ENCODE measurements around the gene NPHP4. TPM values are rescaled to one million over a fixed set of nuclear protein-coding genes. Genes with fewer than 3 reads are reported as not detected.

NPHP4 gene
- total and polyA plus RNA-seq, 10 of the 15 experiments (the other 5 are each of a cell fraction or from before 2014, with no cell fraction given): 0.16 to 10.5 (median 3.1) TPM

DNA sequence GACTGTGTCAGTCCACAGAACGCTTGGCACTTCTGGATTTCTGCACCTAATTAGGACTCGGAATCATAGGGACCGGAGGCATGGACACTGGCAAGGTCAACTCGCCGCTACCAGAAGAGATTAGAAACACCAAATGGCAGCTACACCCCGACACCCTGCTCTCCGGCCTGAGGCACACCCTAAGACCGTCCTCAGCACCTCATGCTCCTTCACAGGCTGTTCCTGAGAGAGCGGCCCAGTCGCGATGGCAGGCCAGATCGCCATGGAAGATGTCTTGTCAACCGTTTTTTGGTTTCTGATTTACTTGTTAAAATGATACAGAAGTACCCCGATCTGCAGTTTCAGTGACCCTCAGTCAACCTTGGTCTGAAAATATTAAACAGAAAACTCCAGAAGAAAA lies 46.8 kb downstream of the NPHP4 start:
- ChIA-PET CTCF (no interaction called here), SMC1A (ENCODE audit: uncharacterized antibody, unreplicated experiment) (no interaction called here), POLR2A (no interaction called here), RAD21 (ENCODE audit: unreplicated experiment) (no interaction called here)
- TF ChIP-seq NR2F1 (conservative IDR thresholded peaks at IDR 0.05) (no peak), FOS (IDR thresholded peaks at IDR 0.05; ENCODE audit: borderline replicate concordance, extremely low read depth, insufficient read length) (no peak), CREM (IDR thresholded peaks at IDR 0.05; ENCODE audit: low read depth) (no peak), POU2F2 (IDR thresholded peaks at IDR 0.05; ENCODE audit: borderline replicate concordance, low read depth, low read length) (no peak), ZNF207 (IDR thresholded peaks at IDR 0.05; ENCODE audit: borderline replicate concordance) (no peak), ZZZ3 (IDR thresholded peaks at IDR 0.05; ENCODE audit: control insufficient read depth, insufficient read length, low read depth) (no peak), EP300 (IDR thresholded peaks at IDR 0.05; ENCODE audit: borderline replicate concordance in 1 of 2, control insufficient read depth in 1 of 2, low read depth in 2 of 2, low read length in 2 of 2) (no peak), ETV6 (conservative IDR thresholded peaks at IDR 0.05 in 1 of 2, IDR thresholded peaks at IDR 0.05 in 1 of 2; ENCODE audit: borderline replicate concordance in 1 of 2, low read depth in 1 of 2) (no peak)
- TF ChIP-seq, protein P1, sequence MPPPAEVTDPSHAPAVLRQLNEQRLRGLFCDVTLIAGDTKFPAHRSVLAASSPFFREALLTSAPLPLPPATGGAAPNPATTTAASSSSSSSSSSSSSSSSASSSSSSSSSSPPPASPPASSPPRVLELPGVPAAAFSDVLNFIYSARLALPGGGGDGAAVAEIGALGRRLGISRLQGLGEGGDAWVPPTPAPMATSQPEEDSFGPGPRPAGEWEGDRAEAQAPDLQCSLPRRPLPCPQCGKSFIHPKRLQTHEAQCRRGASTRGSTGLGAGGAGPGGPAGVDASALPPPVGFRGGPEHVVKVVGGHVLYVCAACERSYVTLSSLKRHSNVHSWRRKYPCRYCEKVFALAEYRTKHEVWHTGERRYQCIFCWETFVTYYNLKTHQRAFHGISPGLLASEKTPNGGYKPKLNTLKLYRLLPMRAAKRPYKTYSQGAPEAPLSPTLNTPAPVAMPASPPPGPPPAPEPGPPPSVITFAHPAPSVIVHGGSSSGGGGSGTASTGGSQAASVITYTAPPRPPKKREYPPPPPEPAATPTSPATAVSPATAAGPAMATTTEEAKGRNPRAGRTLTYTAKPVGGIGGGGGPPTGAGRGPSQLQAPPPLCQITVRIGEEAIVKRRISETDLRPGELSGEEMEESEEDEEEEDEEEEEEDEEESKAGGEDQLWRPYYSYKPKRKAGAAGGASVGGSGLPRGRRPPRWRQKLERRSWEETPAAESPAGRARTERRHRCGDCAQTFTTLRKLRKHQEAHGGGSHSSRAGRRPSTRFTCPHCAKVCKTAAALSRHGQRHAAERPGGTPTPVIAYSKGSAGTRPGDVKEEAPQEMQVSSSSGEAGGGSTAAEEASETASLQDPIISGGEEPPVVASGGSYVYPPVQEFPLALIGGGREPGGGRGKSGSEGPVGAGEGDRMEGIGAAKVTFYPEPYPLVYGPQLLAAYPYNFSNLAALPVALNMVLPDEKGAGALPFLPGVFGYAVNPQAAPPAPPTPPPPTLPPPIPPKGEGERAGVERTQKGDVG (CRISPR knock-in tag; IDR thresholded peaks at IDR 0.05): no peak
- TF ChIP-seq, protein P2, sequence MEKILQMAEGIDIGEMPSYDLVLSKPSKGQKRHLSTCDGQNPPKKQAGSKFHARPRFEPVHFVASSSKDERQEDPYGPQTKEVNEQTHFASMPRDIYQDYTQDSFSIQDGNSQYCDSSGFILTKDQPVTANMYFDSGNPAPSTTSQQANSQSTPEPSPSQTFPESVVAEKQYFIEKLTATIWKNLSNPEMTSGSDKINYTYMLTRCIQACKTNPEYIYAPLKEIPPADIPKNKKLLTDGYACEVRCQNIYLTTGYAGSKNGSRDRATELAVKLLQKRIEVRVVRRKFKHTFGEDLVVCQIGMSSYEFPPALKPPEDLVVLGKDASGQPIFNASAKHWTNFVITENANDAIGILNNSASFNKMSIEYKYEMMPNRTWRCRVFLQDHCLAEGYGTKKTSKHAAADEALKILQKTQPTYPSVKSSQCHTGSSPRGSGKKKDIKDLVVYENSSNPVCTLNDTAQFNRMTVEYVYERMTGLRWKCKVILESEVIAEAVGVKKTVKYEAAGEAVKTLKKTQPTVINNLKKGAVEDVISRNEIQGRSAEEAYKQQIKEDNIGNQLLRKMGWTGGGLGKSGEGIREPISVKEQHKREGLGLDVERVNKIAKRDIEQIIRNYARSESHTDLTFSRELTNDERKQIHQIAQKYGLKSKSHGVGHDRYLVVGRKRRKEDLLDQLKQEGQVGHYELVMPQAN (conservative IDR thresholded peaks at IDR 0.05): no peak
- no peak overlapping the region for H3K9ac ChIP-seq (ENCODE audit: control insufficient read depth, insufficient read depth, low read length)
- no peaks in the 10 kb centered on the region for H3K27me3 ChIP-seq (replicated peaks in 1 of 2; ENCODE audit: control insufficient read depth in 2 of 2, insufficient read depth in 2 of 2, low read length in 1 of 2)
- no TSS peak for BruUV-seq (replicated peaks)
- no peak overlapping the region for H3K4me2 ChIP-seq (ENCODE audit: control insufficient read depth, insufficient read depth)
- H4K20me1 ChIP-seq (ENCODE audit: control insufficient read depth, insufficient read depth): no peaks in the 10 kb centered on the region
- H3K27ac ChIP-seq (ENCODE audit: control insufficient read depth, insufficient read depth): no peak overlapping the region
- no peak for ATAC-seq
- H3K36me3 ChIP-seq (ENCODE audit: control insufficient read depth in 2 of 2, insufficient read depth in 2 of 2, low read length in 1 of 2): peaks cover 0 to 4% of the 10 kb centered on the region in 2 experiments; a peak in 3 of 4 replicates
- H3K4me1 ChIP-seq (ENCODE audit: control insufficient read depth, insufficient read depth, low read length): no peaks in the 10 kb centered on the region
- FAIRE-seq: no peak
- no peak overlapping the region for H2AFZ ChIP-seq (ENCODE audit: control insufficient read depth, low read depth, low read length)
- intact Hi-C loops (cut with micrococcal nuclease; ENCODE audit: unreplicated experiment) (no loop called here), in situ Hi-C loops (cut with MboI) (no loop called here)
- 99% methylated on average over 14 of the region's 14 CpGs for WGBS (ENCODE audit: insufficient coverage, insufficient replicate concordance, low lambda C conversion rate, missing lambda C conversion rate)
- H3K4me3 ChIP-seq: no peak overlapping the region
- no peaks in the 10 kb centered on the region for H3K79me2 ChIP-seq (ENCODE audit: control insufficient read depth, insufficient read depth, low read length)
- no peaks in the 10 kb centered on the region for H3K9me3 ChIP-seq (replicated peaks; ENCODE audit: control insufficient read depth, insufficient read depth, low read length)
- DNase-seq (ENCODE audit: low read depth, low spot score): no peak

All from GM12878 (cell line).